ENCODE results near the gene KIF3B. TPM values are rescaled to one million over a fixed set of nuclear protein-coding genes. Genes with fewer than 3 reads are reported as not detected.

KIF3B gene
- polyA plus RNA-seq, 1 donor (not counting 4 experiments of a cell fraction or from before 2014, with no cell fraction given): 20.3 TPM

Other genes starting within 250 kb of the KIF3B start
- 0.03 TPM in 1 of 3 replicates, not detected in the others for gene HCK, start 225.4 kb upstream of the KIF3B start, polyA plus RNA-seq
- gene TM9SF4, start 167.9 kb upstream of the KIF3B start, polyA plus RNA-seq: 49.4 to 65.5 TPM (median 62.2 TPM) in 3 replicates
- 4.2 to 4.3 TPM (median 4.2 TPM) in 3 replicates for gene PLAGL2, start 69.9 kb upstream of the KIF3B start, polyA plus RNA-seq
- 25.1 to 37.3 TPM (median 26.1 TPM) in 3 replicates for gene POFUT1, start 69.8 kb upstream of the KIF3B start, polyA plus RNA-seq
- gene ASXL1, start 80.7 kb downstream of the KIF3B start, polyA plus RNA-seq: 17.4 to 26.9 TPM (median 20.0 TPM) in 3 replicates

Measured in keratinocyte (primary cell).